ENCODE results near the gene PFDN2. TPM values are rescaled to one million over a fixed set of nuclear protein-coding genes. Genes with fewer than 3 reads are reported as not detected.

The PFDN2 gene
- total and polyA plus RNA-seq, 2 of the 8 experiments (the other 6 are each of a cell fraction or from before 2014, with no cell fraction given), result 66.2 to 71.2 TPM

- ChIA-PET POLR2A (ENCODE audit: partially characterized antibody) (interaction anchor here (1.5 to 2.3 kb wide), 2 partner anchors 14 to 17 kb away, joined by 3 to 6 read pairs; partner anchors contain the start of genes NIT1 and PFDN2), CTCF (ENCODE audit: partially characterized antibody) (interaction anchor here (0.6 to 10.0 kb wide), 7 partner anchors 14 to 113 kb away, joined by 3 to 282 read pairs (median 58); partner anchors contain the start of genes ARHGAP30, NECTIN4 and TSTD1)
- Histone ChIP-seq H3K56ac (replicated peaks; ENCODE audit: insufficient read length, low read depth, low read length) (no peak overlapping the region), H3K14ac (ENCODE audit: insufficient read length) (no peak overlapping the region), H3K18ac (ENCODE audit: extremely low read depth, low read length) (no peak overlapping the region), H4K91ac (replicated peaks; ENCODE audit: insufficient read length, low read length) (no peak overlapping the region), H2BK5ac (ENCODE audit: low read depth, low read length) (no peak overlapping the region), H2AFZ (ENCODE audit: low read length) (no peak overlapping the region), H4K8ac (ENCODE audit: extremely low read depth, insufficient read depth, low read length) (no peak overlapping the region), H4K5ac (ENCODE audit: insufficient read length, low read depth, low read length) (no peak overlapping the region), H3K36me3 (ENCODE audit: control insufficient read depth in 2 of 4, insufficient read depth in 4 of 4, low read length in 3 of 4) (peaks cover 0 to 14% (median 6%) of the 10 kb centered on the region in 4 experiments; a peak in 5 of 8 replicates), H3K9me3 (ENCODE audit: insufficient read depth in 2 of 2, low read depth in 1 of 2, low read length in 1 of 2) (no peaks in the 10 kb centered on the region), H2BK20ac (ENCODE audit: low read length) (no peak overlapping the region), H3K4me1 (replicated peaks in 1 of 4; ENCODE audit: control insufficient read depth in 3 of 4, insufficient read depth in 4 of 4, low read length in 3 of 4) (peaks cover 0 to 6% (median 0%) of the 10 kb centered on the region in 4 experiments; a peak in 2 of 7 replicates), H3K23me2 (ENCODE audit: low read depth, low read length) (peaks cover 13% of the 10 kb centered on the region), H3K79me2 (ENCODE audit: control insufficient read depth in 1 of 2, insufficient read depth in 2 of 2, low read length in 2 of 2) (peaks cover 0 to 9% of the 10 kb centered on the region in 2 experiments; a peak in 1 of 4 replicates), H3K27ac (ENCODE audit: low read depth, low read length) (no peak overlapping the region), H3K4ac (replicated peaks; ENCODE audit: insufficient read length, low read depth, low read length) (no peak overlapping the region), H3K27me3 (replicated peaks in 1 of 4; ENCODE audit: control insufficient read depth in 3 of 4, extremely low read depth in 1 of 4, insufficient read depth in 3 of 4, low read length in 3 of 4) (no peaks in the 10 kb centered on the region), H2BK120ac (replicated peaks; ENCODE audit: low read depth, low read length) (no peak overlapping the region), H2BK12ac (ENCODE audit: low read depth, low read length) (no peak overlapping the region), H4K20me1 (replicated peaks in 1 of 2; ENCODE audit: control insufficient read depth in 1 of 2, insufficient read depth in 2 of 2, low read length in 2 of 2) (no peaks in the 10 kb centered on the region), H2BK15ac (ENCODE audit: low read length) (no peak overlapping the region), H3K4me3 (ENCODE audit: extremely low read depth in 1 of 4, insufficient read depth in 2 of 4, low read depth in 3 of 4, low read length in 4 of 4) (no peak overlapping the region), H2AK5ac (ENCODE audit: low read depth, low read length) (no peak overlapping the region), H3K4me2 (ENCODE audit: insufficient read depth in 1 of 2, low read depth in 2 of 2, low read length in 2 of 2) (no peak overlapping the region), H3K23ac (ENCODE audit: insufficient read length) (no peak overlapping the region), H3K9ac (replicated peaks in 1 of 4; ENCODE audit: extremely low read depth in 1 of 4, low read depth in 3 of 4, low read length in 3 of 4) (no peak overlapping the region), H3K79me1 (ENCODE audit: low read depth, low read length) (peaks cover 3% of the 10 kb centered on the region; the same call in 1 of the 2 replicates)
- TF ChIP-seq SIX5 (IDR thresholded peaks at IDR 0.05; ENCODE audit: low read depth, low read length), result no peak
- TF ChIP-seq NRF1 (IDR thresholded peaks at IDR 0.05; ENCODE audit: low read depth, low read length), result no peak
- no peak for TF ChIP-seq POLR2AphosphoS5 (IDR thresholded peaks at IDR 0.05; ENCODE audit: low read depth, low read length)
- no peak for DNase-seq (ENCODE audit: low read depth in 1 of 2, low spot score in 2 of 2)
- FAIRE-seq, result no peak
- WGBS, 2 experiments (ENCODE audit: extremely low coverage in 1 of 2, insufficient coverage in 1 of 2, insufficient read length in 1 of 2, insufficient replicate concordance in 2 of 2, low coverage in 1 of 2, low lambda C conversion rate in 2 of 2, missing lambda C conversion rate in 1 of 2), result 91% methylated on average over 2 of the region's 2 CpGs; no CpG with 5 or more reads in 1 of the 2 experiments
These were observed 17.3 kb downstream of the PFDN2 start for GRCh38 chr1:161100556-161100955.

Data from H1 (cell line).